T-helper 1 cell treated with Interleukin-12 subunit alpha and Interleukin-12 subunit beta and Interleukin-4 antibody, amounts not matched to agents 30 μg/mL and 1 μg/mL, for 36 hours (primary cell): Measurements from ENCODE around the gene MRPS24.
A peak's percentile ranks its signal among the peaks of the same experiment; 100 is the strongest.
"Not testable (repeated sequence)": the region's sequence is repeated elsewhere in the genome, so short reads cannot be mapped to it uniquely, and the experiment has no call there.

Experiments used
- H3K27ac Mint-ChIP-seq: one replicate; pipeline ENCODE4 v1.8.0; 2021; ENCODE audit warnings: mild to moderate bottlenecking, mixed read lengths
- H3K27me3 Mint-ChIP-seq: one replicate; pipeline ENCODE4 v1.8.0; 2021; ENCODE audit warnings: low read depth, mixed read lengths
- H3K36me3 Mint-ChIP-seq: one replicate; pipeline ENCODE4 v1.8.0; 2021; ENCODE audit warnings: low read depth, mixed read lengths
- H3K4me1 Mint-ChIP-seq: one replicate; pipeline ENCODE4 v1.8.0; 2021; ENCODE audit warnings: low read depth, mixed read lengths
- H3K4me3 Mint-ChIP-seq: one replicate; pipeline ENCODE4 v1.8.0; 2021; ENCODE audit warnings: mild to moderate bottlenecking, moderate library complexity, mixed read lengths
- H3K9me3 Mint-ChIP-seq: one replicate; pipeline ENCODE4 v1.8.0; 2021; ENCODE audit warnings: mixed read lengths

MRPS24 gene

GRCh38 chr7:43869006-43869866, at the start of gene MRPS24:
Gene MRPS24 (minus strand): TSS chr7:43869517. CDS start chr7:43869495, 22 bp downstream.
- Mint-ChIP-seq H3K9me3 (no peaks in the 10 kb centered on the region), H3K27me3 (peaks cover 1% of the 10 kb centered on the region)

GRCh38 chr7:43915907-43916306, 46.6 kb upstream of the MRPS24 start:
- Mint-ChIP-seq H3K27me3 (no peaks in the 10 kb centered on the region), H3K36me3 (no peaks in the 10 kb centered on the region), H3K27ac (no peak overlapping the region), H3K9me3 (no peaks in the 10 kb centered on the region), H3K4me1 (no peaks in the 10 kb centered on the region), H3K4me3 (no peak overlapping the region)

More at GRCh38 chr7:43869006-43869866, at the start of gene MRPS24:
- Mint-ChIP-seq H3K4me1 (peaks cover 16% of the 10 kb centered on the region), H3K27ac (peak within 1 kb of the TSS; percentile 77), H3K4me3 (peak within 1 kb of the TSS; percentile 88), H3K36me3 (peaks cover 26% of the 10 kb centered on the region)

DNA sequence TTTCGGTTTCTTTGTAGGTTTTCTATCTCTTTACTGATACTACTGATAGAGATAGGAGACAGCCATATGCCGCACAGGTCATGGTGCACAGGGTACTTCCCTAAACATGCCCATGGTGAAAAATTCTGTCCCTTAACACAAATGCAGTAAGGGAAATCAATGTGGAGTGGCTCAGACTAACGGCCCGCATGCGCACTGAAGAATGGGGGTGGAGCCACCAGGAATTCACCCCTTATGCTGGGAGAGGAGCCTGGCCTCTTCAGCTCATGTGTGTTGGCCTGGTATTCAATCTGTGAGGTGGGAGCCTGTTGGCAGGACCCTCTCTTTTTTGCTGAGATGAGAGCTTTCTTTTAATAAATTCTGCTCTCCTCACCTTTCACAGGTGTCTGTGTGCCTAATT, 45.5 kb upstream of the MRPS24 start:
- H3K4me1 Mint-ChIP-seq: no peaks in the 10 kb centered on the region
- H3K9me3 Mint-ChIP-seq: no peaks in the 10 kb centered on the region
- no peak overlapping the region for H3K27ac Mint-ChIP-seq
- H3K27me3 Mint-ChIP-seq: no peaks in the 10 kb centered on the region
- no peaks in the 10 kb centered on the region for H3K36me3 Mint-ChIP-seq
- no peak overlapping the region for H3K4me3 Mint-ChIP-seq

DNA sequence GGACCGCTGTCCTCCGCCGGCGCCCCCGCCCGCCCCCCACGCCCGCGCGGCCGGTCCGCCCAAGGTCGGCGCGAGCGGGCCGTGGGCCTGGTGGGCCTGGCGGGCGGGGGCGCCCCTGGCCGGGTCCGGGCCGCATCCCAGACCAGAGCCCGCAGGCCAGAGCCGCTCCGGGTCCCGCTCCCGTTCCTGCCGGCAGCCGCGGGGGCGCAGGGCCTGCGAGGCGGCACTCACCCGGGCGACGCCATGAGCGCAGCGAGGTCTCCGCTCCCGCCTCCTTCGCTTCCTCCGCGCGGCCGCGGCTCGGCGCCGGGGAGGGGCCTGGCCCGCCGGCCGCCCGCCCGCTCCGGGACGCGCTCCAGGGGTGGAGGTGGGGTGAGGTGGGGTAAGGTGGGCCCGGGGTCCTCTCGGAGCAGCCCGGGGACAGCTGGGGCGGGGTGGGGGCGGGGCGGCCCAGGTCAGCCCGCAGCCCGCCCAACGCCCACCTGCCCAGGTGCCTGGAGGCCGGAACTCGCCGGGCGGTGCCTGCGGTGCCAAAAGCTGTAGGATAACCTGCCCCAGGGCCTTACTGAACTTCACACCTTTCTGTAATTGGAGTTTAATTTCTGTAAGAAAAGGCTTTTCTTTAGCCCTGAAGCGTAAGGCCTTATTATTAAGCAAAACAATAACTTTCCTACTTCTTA, 37.2 kb upstream of the MRPS24 start, which contains the start of gene URGCP:
TSS of gene URGCP (minus strand) at position 266 of the 680 bp plus-strand sequence. CDS start at position 245, 21 bp downstream.
- H3K27me3 Mint-ChIP-seq: no peaks in the 10 kb centered on the region
- H3K36me3 Mint-ChIP-seq: peaks cover 9% of the 10 kb centered on the region
- peak within 1 kb of the TSS; percentile 91 for H3K27ac Mint-ChIP-seq
- H3K4me1 Mint-ChIP-seq: peaks cover 24% of the 10 kb centered on the region
- H3K9me3 Mint-ChIP-seq: no peaks in the 10 kb centered on the region
- peak within 1 kb of the TSS; percentile 96 for H3K4me3 Mint-ChIP-seq

- H3K4me1 Mint-ChIP-seq: peaks cover 24% of the 10 kb centered on the region
- H3K27me3 Mint-ChIP-seq: no peaks in the 10 kb centered on the region
- peaks cover 9% of the 10 kb centered on the region for H3K36me3 Mint-ChIP-seq
- no peaks in the 10 kb centered on the region for H3K9me3 Mint-ChIP-seq
- H3K4me3 Mint-ChIP-seq: peak overlapping the region; percentile 96
- H3K27ac Mint-ChIP-seq: peak overlapping the region; percentile 91
Measured at GRCh38 chr7:43905956-43906330, 36.6 kb upstream of the MRPS24 start.

GRCh38 chr7:43905209-43905946, 36.1 kb upstream of the MRPS24 start:
- Mint-ChIP-seq H3K27ac (peak overlapping the region; percentile 91), H3K36me3 (peaks cover 9% of the 10 kb centered on the region), H3K4me1 (peaks cover 24% of the 10 kb centered on the region), H3K4me3 (peak overlapping the region; percentile 96), H3K9me3 (no peaks in the 10 kb centered on the region), H3K27me3 (no peaks in the 10 kb centered on the region)

DNA sequence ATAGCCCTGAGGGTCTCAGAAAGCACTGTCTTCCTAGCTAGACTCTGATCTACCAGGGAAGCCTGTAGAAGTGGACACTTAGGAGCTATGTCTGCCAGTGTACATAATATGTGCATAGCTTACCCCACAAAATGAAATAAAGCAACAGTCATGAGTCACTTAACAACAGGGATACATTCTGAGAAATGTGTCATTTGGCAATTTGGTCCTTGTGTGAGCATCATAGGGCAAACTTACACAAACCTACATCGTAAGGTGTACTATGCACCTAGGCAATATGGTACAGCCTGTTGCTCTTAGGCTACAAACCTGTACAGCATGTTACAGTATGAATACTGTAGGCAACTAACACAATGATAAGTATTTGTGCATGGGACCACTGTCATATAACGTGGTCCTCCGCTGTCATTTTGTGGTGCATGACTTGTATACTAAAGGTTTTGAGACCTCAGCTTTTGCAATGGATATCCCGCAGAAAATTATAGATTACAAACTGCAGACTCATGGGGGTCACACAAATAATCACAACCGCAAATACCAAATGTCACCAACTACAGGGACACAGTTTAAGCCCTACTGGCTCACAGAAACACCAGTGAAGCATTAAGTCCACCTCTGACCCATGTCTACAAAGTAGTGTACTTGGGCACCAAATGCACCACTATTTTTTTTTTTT, 35.4 kb upstream of the MRPS24 start:
- Mint-ChIP-seq H3K4me1 (peaks cover 24% of the 10 kb centered on the region), H3K27me3 (no peaks in the 10 kb centered on the region), H3K36me3 (peaks cover 9% of the 10 kb centered on the region), H3K4me3 (peak overlapping the region; percentile 96), H3K27ac (no peak overlapping the region), H3K9me3 (no peaks in the 10 kb centered on the region)

DNA sequence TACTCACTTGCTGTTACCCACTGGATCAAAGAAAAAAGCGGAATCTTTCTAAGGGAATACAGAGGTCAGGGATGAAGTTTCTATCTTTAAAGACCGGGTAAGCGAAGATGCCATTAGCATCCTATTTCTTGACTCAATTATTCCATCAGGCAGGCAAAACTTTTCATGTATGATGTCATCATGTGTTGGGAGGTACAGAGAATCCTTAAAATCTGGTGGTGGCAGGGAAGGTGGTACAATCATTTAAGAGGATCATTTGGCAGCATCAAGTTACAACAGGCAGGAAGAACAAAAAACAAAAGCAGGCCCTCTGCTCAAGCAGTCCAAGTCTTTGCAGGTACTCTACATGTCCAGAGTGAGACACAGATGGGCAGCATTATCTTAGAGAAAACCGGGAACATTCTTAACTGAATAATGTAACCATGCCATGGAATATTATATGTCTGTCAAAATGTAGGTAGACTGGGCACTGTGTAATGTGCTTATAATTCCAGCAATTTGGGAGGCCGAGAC, 33.3 kb upstream of the MRPS24 start:
- peaks cover 24% of the 10 kb centered on the region for H3K4me1 Mint-ChIP-seq
- no peak overlapping the region for H3K4me3 Mint-ChIP-seq
- no peaks in the 10 kb centered on the region for H3K27me3 Mint-ChIP-seq
- H3K36me3 Mint-ChIP-seq: peaks cover 9% of the 10 kb centered on the region
- no peak overlapping the region for H3K27ac Mint-ChIP-seq
- H3K9me3 Mint-ChIP-seq: no peaks in the 10 kb centered on the region

DNA sequence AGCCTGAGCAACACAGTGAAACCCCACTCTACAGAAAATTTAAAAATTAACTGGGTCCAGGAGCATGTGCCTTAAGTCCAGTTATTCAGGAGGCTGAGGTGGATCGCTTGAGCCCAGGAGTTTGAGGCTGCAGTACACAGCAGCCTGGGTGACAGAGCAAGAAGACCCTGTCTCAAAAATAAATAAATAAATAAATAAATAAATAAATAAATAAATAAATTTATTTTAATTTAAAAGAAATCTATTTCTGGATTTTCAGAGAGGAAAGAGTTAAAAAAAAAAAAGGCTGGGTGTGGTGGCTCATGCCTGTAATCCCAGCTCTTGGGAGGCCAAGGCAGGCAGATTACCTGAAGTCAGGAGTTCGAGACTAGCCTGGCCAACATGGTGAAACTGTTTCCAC, 29.3 kb upstream of the MRPS24 start:
- not testable (repeated sequence) for H3K9me3 Mint-ChIP-seq, H3K27ac Mint-ChIP-seq, H3K4me3 Mint-ChIP-seq, H3K27me3 Mint-ChIP-seq
- Mint-ChIP-seq H3K4me1 (peaks cover 15% of the 10 kb centered on the region), H3K36me3 (peaks cover 12% of the 10 kb centered on the region)

DNA sequence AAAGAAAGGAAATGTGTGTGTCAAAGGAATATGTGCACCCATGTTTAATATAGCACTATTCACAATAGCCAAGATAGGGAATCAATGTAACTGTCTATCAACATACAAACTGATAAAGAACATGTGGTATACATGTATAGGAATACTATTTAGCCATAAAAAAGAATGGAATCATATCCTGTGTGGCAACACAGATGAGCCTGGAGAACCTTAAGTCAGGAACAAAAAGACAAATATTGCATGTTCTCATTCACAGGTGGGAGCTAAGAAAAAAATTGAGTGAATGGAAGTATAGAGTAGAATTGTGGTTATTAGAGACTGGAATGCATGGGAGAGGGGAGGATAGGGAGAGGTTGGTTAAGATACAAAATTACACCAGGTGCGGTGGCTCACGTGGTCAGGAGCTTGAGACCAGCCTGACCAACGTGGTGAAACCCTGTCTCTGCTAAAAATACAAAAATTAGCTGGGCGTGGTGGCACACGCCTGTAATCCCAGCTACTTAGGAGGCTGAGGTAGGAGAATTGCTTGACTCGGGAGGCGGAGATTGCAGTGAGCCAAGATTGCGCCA, 26.6 kb upstream of the MRPS24 start:
- H3K4me3 Mint-ChIP-seq: no peak overlapping the region
- no peaks in the 10 kb centered on the region for H3K9me3 Mint-ChIP-seq
- no peak overlapping the region for H3K27ac Mint-ChIP-seq
- peaks cover 10% of the 10 kb centered on the region for H3K36me3 Mint-ChIP-seq
- H3K4me1 Mint-ChIP-seq: peaks cover 16% of the 10 kb centered on the region
- H3K27me3 Mint-ChIP-seq: no peaks in the 10 kb centered on the region

DNA sequence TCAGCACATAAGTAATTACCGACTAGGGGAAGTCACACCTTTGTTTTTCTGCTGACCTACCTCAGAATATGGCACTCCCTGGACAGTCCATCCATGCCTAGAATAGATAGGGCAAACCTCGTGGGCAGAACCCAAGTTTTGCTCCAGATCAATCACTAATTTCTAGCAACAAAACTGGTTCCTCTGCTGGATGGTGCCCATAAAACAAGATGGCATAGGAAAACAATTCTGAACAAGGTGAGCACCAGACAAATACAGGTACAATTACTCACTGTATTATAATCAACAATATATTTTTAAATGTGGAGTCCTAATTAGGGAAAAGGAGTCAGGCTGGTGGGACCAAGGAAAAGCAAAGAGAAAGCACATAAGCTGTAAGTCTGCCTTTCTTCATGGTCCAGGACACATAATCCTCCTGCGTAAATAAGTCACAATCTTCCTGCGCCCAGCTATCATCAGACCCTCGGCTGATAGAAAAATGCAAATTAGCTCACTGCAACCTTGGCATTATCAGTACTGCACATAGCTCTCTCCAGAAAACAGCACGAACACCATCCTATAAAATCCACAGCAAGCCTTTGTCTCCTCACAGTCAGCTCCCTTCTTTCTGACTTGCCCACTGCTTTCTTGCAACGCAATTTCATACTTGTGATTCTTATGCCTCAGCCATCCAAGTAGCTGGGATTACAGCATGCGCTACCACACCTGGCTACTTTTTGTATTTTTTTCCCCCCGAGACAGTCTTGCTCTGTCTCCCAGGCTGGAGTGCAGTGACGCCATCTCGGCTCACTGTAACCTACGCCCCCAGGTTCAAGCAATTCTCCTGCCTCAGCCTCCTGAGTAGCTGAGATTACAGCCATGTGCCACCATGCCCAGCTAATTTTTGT, 22.0 kb upstream of the MRPS24 start:
- Mint-ChIP-seq H3K27ac (no peak overlapping the region), H3K9me3 (no peaks in the 10 kb centered on the region), H3K4me3 (no peak overlapping the region), H3K4me1 (peaks cover 13% of the 10 kb centered on the region), H3K36me3 (peaks cover 10% of the 10 kb centered on the region), H3K27me3 (no peaks in the 10 kb centered on the region)

- peaks cover 6% of the 10 kb centered on the region for H3K36me3 Mint-ChIP-seq
- no peaks in the 10 kb centered on the region for H3K27me3 Mint-ChIP-seq
- no peaks in the 10 kb centered on the region for H3K9me3 Mint-ChIP-seq
- H3K4me3 Mint-ChIP-seq: no peak overlapping the region
- H3K27ac Mint-ChIP-seq: no peak overlapping the region
- peaks cover 12% of the 10 kb centered on the region for H3K4me1 Mint-ChIP-seq
Measured at GRCh38 chr7:43890468-43890867, 21.2 kb upstream of the MRPS24 start.
